ES-I3 (cell line): ENCODE data around the gene SCYGR1.

ENCODE experiments used
- H3K36me3 ChIP-seq: 2 replicates; pipeline ENCODE4 v1.6.1; 2013; ENCODE audit warnings: mild to moderate bottlenecking, low read length, control low read depth, moderate library complexity; ENCODE audit not compliant: insufficient read depth
- H3K4me1 ChIP-seq: 2 replicates; pipeline ENCODE4 v1.6.1; 2013; ENCODE audit warnings: mild to moderate bottlenecking, control low read depth, low read length; ENCODE audit not compliant: insufficient read depth
- H3K9ac ChIP-seq: 2 replicates; pipeline ENCODE4 v1.6.1; 2013; ENCODE audit warnings: low read depth, mild to moderate bottlenecking, low read length, moderate library complexity
- H3K9me3 ChIP-seq: 2 replicates; pipeline ENCODE4 v1.6.1; 2013; ENCODE audit warnings: mild to moderate bottlenecking, low read length, moderate library complexity; ENCODE audit not compliant: control insufficient read depth, insufficient read depth

SCYGR1 gene

GRCh38 chr2:227411320-227411989, 23.7 kb upstream of the SCYGR1 start:
- H3K9me3 ChIP-seq: no peaks in the 10 kb centered on the region
- H3K4me1 ChIP-seq: peaks cover 4% of the 10 kb centered on the region; the same call in 1 of the 2 replicates

GRCh38 chr2:227410191-227410590, 22.4 kb upstream of the SCYGR1 start:
- no peaks in the 10 kb centered on the region for H3K36me3 ChIP-seq
- H3K9ac ChIP-seq: no peak overlapping the region
- peaks cover 6% of the 10 kb centered on the region; the same call in 1 of the 2 replicates for H3K4me1 ChIP-seq
- H3K9me3 ChIP-seq: no peaks in the 10 kb centered on the region

More at GRCh38 chr2:227411320-227411989, 23.7 kb upstream of the SCYGR1 start:
- Histone ChIP-seq H3K9ac (no peak overlapping the region), H3K36me3 (no peaks in the 10 kb centered on the region)

GRCh38 chr2:227407591-227408151, 19.9 kb upstream of the SCYGR1 start:
- Histone ChIP-seq H3K9me3 (no peaks in the 10 kb centered on the region), H3K36me3 (no peaks in the 10 kb centered on the region), H3K4me1 (peaks cover 6% of the 10 kb centered on the region; the same call in 1 of the 2 replicates), H3K9ac (no peak overlapping the region)

- Histone ChIP-seq H3K4me1 (peaks cover 6% of the 10 kb centered on the region; the same call in 1 of the 2 replicates), H3K36me3 (no peaks in the 10 kb centered on the region), H3K9ac (no peak overlapping the region), H3K9me3 (no peaks in the 10 kb centered on the region)
These were observed 18.7 kb upstream of the SCYGR1 start for GRCh38 chr2:227406177-227407031.

GRCh38 chr2:227404585-227405271, 17.0 kb upstream of the SCYGR1 start:
- no peaks in the 10 kb centered on the region for H3K9me3 ChIP-seq
- no peaks in the 10 kb centered on the region for H3K36me3 ChIP-seq
- H3K9ac ChIP-seq: no peak overlapping the region
- H3K4me1 ChIP-seq: peaks cover 6% of the 10 kb centered on the region; the same call in 1 of the 2 replicates

- Histone ChIP-seq H3K36me3 (no peaks in the 10 kb centered on the region), H3K9me3 (no peaks in the 10 kb centered on the region), H3K4me1 (peaks cover 6% of the 10 kb centered on the region; the same call in 1 of the 2 replicates), H3K9ac (no peak overlapping the region)
These were observed 15.2 kb upstream of the SCYGR1 start for GRCh38 chr2:227402959-227403358.

- H3K9me3 ChIP-seq: no peaks in the 10 kb centered on the region
- no peaks in the 10 kb centered on the region for H3K36me3 ChIP-seq
- no peak overlapping the region for H3K9ac ChIP-seq
- H3K4me1 ChIP-seq: peaks cover 6% of the 10 kb centered on the region; the same call in 1 of the 2 replicates
These were observed 14.6 kb upstream of the SCYGR1 start for GRCh38 chr2:227402321-227402720.

GRCh38 chr2:227401550-227401949, 13.8 kb upstream of the SCYGR1 start:
- no peaks in the 10 kb centered on the region for H3K36me3 ChIP-seq
- H3K9me3 ChIP-seq: no peaks in the 10 kb centered on the region
- peaks cover 3% of the 10 kb centered on the region; the same call in 1 of the 2 replicates for H3K4me1 ChIP-seq
- no peak overlapping the region for H3K9ac ChIP-seq

- H3K9me3 ChIP-seq: no peaks in the 10 kb centered on the region
- H3K9ac ChIP-seq: no peak overlapping the region
- no peaks in the 10 kb centered on the region for H3K36me3 ChIP-seq
- peaks cover under 1% of the 10 kb centered on the region; the same call in 1 of the 2 replicates for H3K4me1 ChIP-seq
These were observed 11.2 kb upstream of the SCYGR1 start for GRCh38 chr2:227398684-227399670.

- Histone ChIP-seq H3K36me3 (no peaks in the 10 kb centered on the region), H3K9me3 (no peaks in the 10 kb centered on the region), H3K4me1 (peaks cover 5% of the 10 kb centered on the region; the same call in 1 of the 2 replicates), H3K9ac (no peak overlapping the region)
These were observed 9.8 kb upstream of the SCYGR1 start for GRCh38 chr2:227397562-227397961.

GRCh38 chr2:227395556-227395955, 7.8 kb upstream of the SCYGR1 start:
- H3K4me1 ChIP-seq: peaks cover 5% of the 10 kb centered on the region; the same call in 1 of the 2 replicates
- H3K9me3 ChIP-seq: no peaks in the 10 kb centered on the region

GRCh38 chr2:227394401-227394800, 6.7 kb upstream of the SCYGR1 start:
- peaks cover 5% of the 10 kb centered on the region; the same call in 1 of the 2 replicates for H3K4me1 ChIP-seq
- H3K9ac ChIP-seq: no peak overlapping the region
- H3K9me3 ChIP-seq: no peaks in the 10 kb centered on the region
- no peaks in the 10 kb centered on the region for H3K36me3 ChIP-seq

More at GRCh38 chr2:227395556-227395955, 7.8 kb upstream of the SCYGR1 start:
- no peaks in the 10 kb centered on the region for H3K36me3 ChIP-seq
- H3K9ac ChIP-seq: no peak overlapping the region
